GM19025 (cell line): Measurements from ENCODE around the gene MAPKAPK3.

ENCODE experiments used
- ATAC-seq: cut with Tn5 transposase; IDR thresholded peaks from one replicate; pipeline ENCODE4 v1.9.1; 2021; ENCODE audit warnings: mild to moderate bottlenecking, low read depth, moderate library complexity; ENCODE audit not compliant: unreplicated experiment

The MAPKAPK3 gene

DNA sequence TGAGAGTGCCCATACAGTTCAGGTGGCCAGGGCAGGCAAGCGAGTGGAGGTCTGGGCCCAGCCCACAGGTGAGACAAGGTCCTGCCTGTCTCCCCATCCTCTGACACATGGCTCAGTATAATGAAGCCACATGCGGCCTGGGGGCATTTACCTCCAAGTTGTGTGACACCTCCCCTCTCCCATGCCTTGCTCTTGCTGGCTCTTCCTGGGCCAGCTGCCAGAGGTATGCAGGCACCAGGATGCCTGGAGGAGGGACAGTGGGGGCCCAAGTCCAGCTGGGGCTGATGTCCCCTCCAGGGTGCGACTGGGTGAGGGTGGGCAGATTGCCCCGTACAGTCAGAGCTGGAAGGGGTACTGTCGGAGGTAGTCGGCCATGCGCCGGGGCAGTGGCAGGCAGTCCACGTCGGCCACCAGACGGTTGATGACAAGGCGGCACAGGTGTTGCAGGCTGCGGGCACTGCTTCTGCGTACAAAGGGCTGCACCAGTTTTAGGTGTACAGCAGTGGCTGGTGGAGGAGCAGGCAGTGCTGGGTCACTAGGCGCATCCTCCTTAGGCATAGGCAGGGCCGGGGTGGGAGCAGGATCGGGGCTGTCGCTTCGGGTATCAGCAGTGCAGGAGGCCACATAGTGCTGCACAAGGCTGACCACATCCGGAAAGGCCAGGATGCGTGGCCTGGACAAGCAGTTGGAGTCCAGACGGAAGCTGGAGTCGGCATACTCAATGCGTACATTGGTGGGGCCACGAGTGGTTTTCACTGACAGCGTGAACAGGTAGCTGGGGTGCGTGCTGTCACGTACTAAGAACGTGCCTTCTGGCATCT is 9.5 kb upstream of the MAPKAPK3 start:
- no peak for ATAC-seq

DNA sequence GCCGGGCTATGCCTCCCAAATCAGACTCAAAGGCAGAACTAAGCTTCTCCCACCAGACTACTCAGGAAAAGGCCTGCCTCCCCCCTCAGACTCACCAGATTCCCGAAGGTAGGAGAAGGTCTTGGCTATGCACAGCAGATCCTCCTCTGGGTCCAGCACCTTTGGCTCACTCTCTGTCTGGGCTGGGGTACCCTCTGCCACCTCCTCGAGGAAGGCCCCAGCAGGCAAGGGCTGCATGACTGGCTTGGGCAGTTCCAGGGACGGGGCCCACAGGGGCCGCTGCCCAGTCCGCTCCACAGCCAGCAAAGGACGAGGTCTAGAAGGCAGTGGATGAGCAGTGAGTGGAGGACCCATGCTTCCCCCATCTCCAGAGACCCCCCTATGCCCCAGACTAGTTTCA is 8.7 kb upstream of the MAPKAPK3 start:
- ATAC-seq, result no peak

DNA sequence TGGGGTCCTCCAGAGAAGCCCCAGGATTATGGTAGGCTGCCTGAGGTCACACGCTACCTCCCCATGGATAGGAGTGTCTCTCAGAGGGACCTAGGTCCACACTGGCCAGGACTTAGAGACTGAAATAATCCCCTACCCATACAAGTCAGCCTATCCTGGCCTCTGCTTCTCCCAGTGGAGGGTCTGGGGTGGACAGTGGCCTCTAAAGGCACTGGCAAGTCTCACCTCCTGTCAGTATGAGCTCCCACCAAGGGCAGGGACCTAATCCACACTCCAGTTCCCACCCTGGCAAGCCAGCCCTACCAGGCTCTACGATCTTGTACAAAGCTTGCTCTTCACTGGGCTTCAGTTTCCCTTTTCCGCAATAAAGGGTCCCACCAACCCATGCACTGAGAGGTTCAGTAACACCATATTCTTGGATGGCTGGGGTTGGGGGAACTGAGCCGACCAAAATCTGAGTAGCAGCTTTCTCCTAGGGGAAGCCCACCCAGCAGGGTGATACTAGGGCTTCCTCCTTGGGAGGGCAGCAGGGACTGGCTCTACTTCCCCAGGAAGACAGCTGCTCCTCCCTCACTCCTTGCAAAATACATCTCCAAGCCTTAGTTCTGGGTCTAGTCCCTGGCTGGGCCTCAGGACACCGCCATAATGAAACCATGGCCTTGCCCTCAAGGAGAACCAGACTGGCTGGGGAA is 7.7 kb upstream of the MAPKAPK3 start:
- no peak for ATAC-seq

DNA sequence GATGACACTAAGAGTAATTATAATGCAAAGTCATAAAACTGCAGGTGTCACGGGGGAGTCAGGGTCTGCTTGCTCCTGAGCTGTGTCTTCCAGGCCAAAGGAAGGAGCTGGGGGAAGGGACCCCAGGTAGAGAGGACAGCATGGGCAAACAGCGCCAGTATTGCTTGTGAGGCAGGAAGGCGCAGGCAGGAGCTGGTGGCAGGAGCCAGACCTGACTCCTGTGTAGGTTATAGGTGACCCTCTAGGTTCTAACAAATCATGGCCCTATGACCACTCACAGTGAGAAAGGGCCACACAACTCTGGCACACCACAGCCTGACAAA is 7.2 kb upstream of the MAPKAPK3 start:
- ATAC-seq, result no peak

DNA sequence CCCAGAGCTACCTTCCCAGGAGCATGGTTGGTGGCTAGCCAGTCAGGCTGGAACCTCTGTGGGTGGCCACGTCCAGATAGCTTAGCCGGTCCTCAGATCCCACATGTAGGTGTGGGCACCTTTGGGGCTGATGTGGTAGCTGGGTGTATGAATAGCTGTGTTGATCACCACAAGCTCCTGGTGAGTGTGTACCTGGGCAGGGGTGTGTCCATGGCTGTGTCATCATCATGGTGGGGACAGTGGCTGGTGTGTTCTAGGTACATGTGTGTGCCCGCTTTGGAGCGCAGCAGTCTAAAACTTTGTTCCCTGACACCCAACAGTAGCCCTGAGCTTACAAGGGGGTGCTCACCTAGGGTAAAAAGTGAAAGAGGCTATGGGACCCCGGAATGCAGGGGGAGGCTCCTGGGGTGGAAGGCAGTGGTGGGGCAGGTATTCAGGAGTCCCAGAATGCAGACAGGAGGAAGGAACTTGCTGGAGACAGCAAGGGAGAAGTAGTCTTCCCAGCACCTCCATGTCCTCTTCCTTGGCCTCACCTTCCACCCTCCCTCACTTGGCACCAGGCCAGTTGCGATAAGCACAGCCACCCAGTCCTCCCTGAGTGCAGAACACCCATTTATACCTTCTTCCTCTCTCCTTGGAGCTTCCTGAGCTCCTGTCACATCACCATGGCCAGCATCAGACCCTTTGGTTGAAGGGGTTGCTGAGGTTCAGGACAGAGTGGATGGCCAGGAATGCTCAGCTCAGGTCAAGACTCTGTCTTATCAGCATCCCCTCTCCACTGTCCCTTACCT is 6.6 kb upstream of the MAPKAPK3 start:
- ATAC-seq, result no peak

DNA sequence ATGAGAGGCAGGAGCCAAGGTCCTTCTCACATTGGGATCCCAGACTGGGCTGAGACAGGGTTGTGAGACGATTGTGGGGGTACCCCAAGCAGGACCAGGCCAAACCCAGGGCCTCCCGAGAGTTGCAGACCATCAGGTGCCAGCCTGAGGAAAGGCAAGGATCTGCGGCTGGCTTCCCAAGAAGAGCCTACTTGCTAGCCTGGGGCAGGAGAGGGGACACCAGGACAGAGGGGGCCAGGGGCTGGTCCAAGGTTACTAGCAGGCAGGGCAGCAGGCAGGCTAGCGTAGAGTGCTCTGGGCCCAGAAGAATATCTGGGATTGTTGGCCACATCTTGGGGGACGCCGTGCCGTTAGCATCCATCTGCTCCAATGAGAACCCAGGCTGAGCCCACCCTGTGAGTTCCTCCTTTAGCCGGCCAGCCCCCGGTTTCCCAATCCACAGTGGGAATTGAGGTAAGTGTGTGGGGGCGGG is 5.9 kb upstream of the MAPKAPK3 start:
- no peak for ATAC-seq

DNA sequence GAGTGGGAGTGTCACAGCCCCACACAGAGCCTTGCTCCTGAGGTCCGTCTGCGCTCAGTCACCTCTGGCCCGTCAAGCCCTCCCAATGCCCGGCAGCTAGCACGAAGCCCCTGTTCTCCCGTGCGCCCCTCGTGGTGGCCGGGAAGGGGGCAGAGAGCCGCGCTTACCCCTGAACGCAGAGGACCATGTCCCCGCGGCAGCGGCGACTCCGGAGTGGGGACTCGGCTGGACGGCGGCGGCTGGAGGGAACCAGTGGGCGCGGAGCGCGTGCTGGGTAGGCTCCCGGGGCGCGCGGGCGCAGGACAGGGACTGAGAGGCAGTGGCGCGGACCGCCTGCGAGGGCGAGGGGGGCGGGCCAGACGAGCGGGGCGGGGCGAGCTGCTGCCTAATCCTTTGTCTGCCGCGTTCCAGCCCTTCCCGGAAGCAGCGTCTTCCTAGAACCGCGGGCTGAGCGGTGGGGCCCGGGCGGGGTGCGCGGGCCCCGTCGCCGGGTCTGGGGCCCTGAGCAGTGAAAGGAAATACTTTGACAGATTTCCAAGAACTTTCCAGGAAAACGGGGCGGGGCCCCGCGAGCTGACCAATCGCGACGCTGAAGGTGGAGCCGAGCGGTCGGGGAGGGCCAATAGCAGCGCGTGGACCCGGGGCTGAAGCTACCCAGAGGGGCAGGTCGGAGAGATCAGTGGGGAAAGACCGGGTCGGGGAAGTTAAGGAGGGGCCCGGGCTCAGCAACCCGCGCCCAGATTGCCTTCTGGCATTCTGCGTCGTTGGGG is 5.3 kb upstream of the MAPKAPK3 start, which contains the start of gene CISH:
TSS of gene CISH (minus strand) at position 311 of the 770 bp plus-strand sequence. CDS start at position 187, 124 bp downstream.
- peak; percentile 83 for ATAC-seq

DNA sequence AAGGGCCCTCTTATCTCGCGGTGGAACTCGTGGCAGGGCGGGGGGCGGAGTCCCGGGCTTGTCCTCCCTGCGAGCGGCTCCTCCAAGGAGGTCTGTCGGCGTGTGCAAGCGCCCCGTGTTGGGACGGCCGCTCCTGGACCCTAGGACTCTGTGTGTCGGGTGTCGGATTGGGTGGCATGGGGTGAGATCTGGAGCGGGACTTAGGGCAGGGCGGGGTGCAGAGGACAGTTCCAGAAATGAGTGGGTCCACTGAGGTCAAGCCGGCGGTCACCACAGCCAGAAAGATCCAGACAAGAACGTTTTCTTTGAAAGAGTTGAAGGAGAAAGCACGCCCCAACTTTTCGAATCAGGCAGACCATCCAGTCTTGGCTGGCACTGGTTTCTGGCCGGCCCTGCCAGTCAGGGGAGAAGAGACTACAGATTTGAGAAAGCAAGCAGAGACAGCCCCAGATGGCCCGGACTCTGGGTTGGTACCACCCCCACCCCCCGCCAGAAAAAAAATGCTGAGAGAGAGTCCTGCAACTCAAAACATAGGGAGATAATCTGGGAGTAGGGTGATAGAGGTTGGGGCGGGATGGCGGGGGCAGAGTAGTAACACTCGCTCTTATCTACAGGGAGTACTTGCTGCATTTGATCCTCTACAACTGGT is 4.6 kb upstream of the MAPKAPK3 start:
- ATAC-seq, result peak; percentile 3

DNA sequence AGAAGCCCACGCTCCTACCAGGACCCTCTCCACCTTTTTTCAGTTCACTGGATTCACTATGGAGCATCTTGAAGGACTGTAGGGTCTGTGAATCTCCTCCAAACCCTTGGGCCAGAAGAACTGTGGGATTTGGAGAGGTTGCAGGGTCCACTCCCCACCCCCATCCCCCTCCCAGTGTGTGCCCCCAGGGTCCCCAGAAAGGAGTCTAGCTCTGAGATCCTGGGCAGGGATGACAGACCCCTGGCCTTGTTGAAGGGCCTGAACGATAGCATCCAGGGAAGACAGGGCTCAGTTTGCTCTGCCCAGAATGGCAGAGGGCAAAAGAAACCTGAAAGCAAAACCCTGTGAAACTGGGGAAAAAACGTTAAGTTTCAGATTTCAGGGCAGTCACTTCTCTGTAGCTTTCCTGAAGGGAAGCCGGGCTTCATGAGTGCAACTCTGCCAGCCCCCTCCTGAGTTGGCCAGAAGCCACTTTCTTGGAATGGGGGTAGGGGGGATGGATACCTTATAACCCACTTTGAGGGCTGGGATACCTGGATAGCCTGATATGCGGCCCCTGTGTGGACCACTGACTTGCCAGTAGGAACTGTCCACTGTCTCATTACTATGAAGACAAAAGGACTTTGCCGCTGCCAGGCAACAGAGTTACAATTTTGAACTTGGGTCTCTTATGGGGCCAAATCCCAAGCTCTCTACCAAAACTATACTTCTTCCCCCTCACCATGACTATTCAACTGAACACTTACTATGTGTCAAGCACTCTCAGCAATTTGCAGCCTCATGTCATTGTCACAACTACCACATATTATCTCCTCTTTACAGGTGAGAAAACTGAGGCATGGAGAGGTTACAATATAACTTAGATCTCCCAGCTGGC is 3.7 kb upstream of the MAPKAPK3 start:
- no peak for ATAC-seq

DNA sequence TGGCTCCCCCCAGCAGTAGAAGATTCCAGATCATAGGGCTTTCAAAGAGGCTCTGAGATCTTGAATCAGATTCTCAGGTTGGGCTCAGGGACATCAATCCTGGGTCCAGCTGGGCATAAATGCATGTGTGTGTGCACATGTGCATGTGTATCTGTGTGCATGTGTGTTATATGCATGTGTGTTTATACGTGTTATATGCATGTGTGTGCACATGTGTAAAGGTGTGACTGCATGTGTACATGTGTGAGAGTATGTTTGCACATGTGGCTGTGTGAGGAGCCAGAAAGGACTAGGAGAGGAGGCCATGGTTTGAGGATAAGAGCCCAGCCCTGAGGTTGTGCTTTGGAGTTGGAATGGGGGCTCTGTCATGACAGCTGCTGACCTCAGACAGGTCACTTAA is 1.8 kb upstream of the MAPKAPK3 start:
- no peak for ATAC-seq

DNA sequence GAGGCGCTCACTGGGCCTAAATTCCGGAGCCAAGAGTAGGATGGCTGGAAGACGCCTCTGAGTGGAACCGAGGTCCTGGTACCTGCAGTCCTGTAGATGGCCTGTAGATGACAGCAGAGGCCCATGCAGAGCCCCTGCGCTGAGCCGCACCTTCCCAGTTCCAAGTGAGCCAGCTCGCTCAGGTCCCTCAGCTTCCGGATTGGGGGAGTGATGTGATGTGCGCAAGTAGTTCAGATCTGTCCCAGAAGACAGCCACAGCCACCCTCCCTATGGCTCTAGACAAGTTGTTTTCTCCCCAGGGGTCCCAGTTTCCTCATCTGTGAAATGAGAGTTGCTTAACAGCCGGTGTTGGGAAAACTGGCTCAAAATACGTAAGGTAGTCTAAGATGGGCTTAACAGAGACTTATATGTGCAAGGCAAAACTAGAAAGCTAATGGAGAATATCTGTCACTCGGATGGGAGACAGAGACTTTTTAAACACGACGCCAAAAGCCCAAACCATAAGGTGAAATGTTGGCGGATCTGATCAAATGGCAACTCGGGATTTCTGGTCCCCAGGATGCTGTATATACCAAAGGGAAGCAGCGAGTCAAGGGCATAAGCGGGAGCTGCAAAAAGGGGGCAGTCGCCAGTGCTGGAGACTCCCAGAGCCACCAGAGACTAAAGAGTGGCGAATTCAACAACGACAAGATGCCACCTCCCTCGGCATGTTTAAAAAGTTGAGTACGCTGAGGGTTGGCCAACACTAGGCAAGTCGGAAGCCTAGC is 765 bp upstream of the MAPKAPK3 start:
- ATAC-seq, result no peak

DNA sequence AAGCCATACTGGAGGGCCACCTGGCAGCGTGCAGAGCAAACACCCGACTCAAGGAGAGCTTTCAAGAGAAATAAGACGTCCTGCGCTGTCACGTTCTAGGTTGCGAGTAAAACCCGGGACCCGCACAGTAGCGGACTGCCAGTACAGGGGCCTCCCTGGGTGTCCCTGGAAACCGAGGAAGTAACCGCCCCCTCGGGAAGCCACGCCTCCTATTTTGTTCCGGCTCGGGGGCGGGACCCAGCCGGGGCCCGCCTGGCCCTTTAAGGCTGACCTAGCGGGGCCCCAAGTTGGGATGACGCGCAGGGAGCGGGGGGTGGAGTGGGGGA is 218 bp upstream of the MAPKAPK3 start:
- ATAC-seq, result peak; percentile 65

DNA sequence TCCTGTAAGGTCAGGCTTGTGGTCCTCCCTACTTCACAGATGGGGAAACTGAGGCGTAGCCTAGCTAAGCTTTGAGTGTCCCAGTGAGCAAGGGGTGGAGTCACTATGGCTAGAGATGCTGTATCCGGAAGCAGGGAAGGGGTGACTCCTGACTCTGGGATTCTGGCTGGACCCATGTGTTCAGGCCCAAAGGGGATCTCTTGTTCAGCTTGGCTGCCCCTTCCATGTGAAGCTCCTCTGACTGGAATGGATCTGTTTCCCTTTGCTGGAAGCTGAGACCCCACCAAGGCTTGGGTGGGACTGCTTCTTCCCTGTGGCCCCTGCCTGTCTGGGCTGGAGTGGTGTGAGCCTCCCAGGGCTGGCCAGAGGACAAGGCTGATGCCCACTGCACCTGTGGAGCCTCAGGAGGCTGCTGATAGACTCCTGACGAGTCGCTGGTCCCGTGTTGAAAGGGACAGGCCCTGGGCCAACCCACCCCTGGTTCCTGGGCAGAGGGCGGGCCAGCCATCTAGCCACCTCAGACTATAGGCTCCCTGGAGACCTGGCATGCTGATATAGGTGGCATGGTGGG is 1.0 kb downstream of the MAPKAPK3 start:
- no peak for ATAC-seq

DNA sequence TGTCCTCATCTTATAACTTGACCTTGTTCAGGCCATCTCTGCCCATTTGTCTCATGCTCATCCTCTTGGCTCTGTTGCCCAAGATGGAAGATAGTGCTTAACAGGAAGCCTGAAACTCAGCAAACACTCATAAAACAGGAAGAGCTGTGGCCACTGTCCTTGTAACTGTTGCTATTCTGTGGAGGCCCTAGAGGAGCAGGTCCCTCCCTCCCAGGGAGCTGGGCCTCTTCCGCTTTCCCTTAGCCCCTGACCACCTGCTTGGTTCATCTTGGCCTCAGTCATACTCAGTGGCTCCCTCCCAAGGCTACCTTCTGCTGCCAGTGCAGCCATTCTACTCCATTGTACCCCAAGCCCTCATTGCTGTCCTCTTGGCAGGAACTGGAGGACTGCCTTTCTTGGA is 3.5 kb downstream of the MAPKAPK3 start:
- no peak for ATAC-seq

DNA sequence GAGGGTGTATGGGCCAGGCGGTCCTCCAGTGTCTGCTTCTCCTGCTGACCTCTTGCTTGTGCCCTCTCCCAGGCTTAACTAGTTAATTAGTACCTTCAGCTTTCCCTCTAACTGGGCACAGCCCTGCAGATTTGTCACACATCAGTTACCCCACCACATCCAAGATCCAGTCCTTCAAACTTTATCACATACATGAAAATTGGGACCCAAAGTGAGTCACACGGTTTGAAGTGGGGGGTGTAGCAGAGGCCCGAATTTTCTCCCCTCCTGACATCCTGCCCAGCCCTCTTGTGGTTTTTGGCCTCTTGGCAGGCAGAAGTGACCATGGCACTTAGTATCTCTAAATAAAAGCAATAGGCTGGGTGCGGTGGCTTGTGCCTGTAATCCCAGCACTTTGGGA is 3.9 kb downstream of the MAPKAPK3 start:
- no peak for ATAC-seq

DNA sequence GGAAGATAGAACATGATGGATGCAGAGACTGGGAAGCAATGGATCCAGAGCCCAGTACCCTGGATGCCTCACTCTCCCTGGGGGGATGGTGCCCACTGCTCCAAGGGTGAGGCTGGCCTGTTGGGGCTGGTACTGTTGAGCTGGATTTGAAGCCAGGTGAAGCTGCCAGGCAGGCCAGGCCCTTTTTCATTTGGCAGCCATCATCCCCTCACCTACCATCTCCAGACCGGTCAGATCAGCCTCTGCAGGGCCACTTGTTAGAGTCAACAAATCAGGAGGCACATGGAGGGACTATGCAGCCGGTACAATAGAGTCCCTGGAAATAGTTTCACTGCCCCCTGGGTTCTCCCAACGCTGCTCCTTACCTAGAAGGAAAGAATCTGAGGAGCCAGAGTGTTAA is 5.9 kb downstream of the MAPKAPK3 start:
- ATAC-seq, result no peak

DNA sequence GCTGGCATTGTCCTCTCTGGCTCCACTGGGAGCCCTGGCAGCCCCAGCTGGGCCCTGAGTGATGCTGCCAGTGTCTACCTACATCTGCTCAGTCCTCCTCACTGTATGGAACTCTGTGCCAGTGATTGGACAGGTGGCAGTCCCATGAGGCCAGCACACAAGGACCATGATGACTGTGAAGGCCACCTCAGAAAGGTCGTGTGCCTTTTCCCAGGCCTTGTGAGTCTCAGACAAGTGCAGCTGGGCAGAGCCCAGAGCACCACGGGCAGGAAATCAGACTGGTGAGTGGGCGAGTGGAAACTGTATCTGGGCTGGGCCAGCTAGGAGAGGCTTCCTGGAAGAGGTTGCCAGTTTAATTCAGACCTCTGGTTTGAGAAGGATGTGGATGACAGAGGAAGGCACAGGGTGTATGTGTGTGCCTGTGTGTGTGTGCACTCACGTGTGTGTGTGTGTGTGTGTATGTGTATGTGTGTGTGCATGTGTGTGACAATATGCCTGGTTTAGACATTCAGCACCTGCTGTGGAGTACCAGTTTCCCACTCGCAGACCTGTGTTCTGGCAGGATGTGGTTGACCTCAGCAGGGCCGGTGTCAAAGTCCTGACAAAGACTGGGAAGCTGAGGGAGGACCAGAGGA is 7.0 kb downstream of the MAPKAPK3 start:
- peak; percentile 43 for ATAC-seq

DNA sequence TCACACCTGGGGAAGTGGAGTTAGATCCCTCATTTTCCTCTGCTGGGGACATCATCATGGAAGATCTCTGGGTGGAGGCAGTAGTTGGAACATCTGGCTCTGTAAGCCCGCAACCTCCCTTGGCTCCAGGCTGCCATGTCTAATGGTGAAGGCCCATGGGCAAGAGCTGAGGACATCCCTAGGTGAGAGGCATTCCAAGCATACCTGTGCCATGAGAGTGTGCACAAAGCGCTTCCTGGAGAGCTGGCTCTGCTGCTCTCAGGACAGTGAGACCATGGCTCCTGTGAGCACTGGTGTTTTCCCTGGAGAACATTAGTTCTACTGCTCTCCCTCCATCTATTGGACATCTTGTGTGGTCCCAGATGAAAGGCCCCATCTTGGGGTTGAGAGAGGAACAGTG is 7.7 kb downstream of the MAPKAPK3 start:
- no peak for ATAC-seq
